Astrocyte of the spinal cord (primary cell): ENCODE data around the gene ATP8B1.
A peak's percentile ranks its signal among the peaks of the same experiment; 100 is the strongest.

Source experiments
- DNase-seq: peaks from one replicate; pipeline ENCODE4 v3.0.0; 2011; ENCODE audit warnings: low read depth, low spot score
- H3K4me3 ChIP-seq: 2 replicates; pipeline ENCODE4 v1.5.1; 2011; ENCODE audit warnings: low read depth, mild to moderate bottlenecking, low read length, moderate library complexity
- in situ Hi-C: cut with HindIII; loops from 2 replicates; pipeline ENCODE4 v1.10.0; 2017; ENCODE audit warnings: low sequenced_read_pairs
- TF ChIP-seq, protein P1 (sequence below): IDR thresholded peaks from 2 replicates; pipeline ENCODE4 v1.5.1; 2012; ENCODE audit warnings: low read depth, mild to moderate bottlenecking, low read length, inconsistent platforms

Gene ATP8B1

DNA sequence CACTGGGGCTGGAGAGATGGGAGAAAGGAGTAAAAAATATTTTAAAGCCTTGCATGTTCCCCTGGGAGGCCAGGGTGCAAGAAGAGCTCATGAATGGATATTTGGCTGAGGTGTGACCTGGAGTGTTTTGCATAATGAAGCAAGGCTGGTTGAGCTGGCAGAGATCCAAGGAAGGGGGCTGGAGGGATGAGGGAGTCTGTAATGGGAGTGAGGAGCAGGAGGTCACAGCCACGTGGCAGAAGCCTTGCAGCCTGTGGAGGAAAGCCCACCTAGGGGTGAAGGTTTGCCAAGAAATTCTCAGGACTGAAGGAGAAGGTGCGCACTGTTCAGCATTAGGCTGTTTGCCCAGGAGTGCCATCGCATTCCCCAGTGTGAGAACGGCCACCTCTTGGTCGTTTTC is 40.3 kb upstream of the ATP8B1 start:
- in situ Hi-C loops, result no loop called here
- no peak overlapping the region for H3K4me3 ChIP-seq
- TF ChIP-seq, protein P1, sequence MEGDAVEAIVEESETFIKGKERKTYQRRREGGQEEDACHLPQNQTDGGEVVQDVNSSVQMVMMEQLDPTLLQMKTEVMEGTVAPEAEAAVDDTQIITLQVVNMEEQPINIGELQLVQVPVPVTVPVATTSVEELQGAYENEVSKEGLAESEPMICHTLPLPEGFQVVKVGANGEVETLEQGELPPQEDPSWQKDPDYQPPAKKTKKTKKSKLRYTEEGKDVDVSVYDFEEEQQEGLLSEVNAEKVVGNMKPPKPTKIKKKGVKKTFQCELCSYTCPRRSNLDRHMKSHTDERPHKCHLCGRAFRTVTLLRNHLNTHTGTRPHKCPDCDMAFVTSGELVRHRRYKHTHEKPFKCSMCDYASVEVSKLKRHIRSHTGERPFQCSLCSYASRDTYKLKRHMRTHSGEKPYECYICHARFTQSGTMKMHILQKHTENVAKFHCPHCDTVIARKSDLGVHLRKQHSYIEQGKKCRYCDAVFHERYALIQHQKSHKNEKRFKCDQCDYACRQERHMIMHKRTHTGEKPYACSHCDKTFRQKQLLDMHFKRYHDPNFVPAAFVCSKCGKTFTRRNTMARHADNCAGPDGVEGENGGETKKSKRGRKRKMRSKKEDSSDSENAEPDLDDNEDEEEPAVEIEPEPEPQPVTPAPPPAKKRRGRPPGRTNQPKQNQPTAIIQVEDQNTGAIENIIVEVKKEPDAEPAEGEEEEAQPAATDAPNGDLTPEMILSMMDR, result no peak
- no peak for DNase-seq

DNA sequence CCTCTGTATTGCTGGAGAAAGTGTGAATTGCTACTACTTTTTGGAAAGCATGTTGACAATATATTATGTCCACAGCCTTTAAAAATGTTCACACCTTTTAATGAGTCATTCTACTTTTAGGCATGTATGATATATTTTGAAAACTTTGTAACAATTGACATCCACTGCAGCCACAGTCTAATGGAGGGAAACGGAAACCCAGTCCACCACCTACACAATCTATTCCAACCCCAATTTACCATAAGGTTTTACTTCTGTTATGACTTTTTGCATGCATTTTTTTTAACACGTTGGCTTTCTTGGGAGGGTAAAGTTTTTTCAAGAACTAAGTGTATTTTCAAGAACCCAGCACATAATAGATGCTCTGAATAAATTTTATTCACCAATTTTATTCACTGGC is 38.5 kb upstream of the ATP8B1 start:
- TF ChIP-seq, protein P1, result no peak
- in situ Hi-C loops, result no loop called here
- no peak for DNase-seq
- no peak overlapping the region for H3K4me3 ChIP-seq

DNA sequence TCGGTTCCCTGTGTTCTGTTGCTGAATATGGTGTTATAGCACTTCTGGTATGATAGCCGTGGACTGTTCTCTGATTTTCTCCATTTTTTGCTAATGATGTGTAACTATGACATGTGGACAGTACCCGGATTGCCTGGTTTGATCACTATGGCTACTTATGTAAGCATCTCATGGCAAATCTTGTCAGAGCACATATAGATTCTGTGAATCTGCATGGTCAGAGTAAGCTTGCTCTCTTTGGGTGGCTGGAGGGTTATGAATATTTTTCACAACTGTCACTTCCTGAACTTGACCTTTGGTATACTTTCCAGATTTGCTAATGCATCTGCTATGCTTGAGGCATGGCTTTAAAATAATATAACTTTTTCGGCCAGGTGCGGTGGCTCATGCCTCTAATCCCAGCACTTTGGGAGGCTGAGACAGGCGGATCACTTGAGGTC is 36.8 kb upstream of the ATP8B1 start:
- DNase-seq, result peak; percentile 71
- in situ Hi-C loops, result no loop called here
- TF ChIP-seq, protein P1, result no peak
- no peak overlapping the region for H3K4me3 ChIP-seq

DNA sequence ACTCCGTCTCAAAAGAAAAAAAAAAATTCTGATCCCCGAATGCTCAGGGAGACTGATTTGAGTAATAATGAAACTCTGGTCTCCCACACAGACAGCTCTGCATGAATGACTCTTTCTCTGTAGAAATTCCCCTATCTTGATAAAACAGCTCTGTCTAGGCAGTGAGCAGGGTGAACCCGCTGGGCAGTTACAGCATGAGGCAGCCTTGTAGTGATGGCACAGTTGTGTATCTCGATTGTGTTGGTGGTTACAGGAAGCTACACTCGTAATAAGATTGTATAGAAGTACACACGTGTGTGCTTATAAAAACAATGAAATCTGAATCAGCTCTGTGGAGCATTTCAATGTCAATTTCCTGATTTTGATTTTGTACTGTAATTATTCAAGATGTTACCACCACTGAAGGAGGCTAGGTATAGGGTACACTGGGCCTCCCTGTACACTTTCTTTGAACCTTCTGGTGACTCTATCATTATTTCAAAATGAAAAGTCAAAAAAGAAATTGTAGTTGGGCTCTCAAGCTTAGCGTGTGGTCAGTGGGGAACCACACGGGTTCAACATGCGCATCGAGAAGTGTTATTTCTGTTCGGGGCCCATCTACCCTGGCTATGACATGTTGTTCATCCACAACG is 34.9 kb upstream of the ATP8B1 start:
- DNase-seq, result peak; percentile 8
- H3K4me3 ChIP-seq, result no peak overlapping the region
- in situ Hi-C loops, result no loop called here
- TF ChIP-seq, protein P1, result no peak

DNA sequence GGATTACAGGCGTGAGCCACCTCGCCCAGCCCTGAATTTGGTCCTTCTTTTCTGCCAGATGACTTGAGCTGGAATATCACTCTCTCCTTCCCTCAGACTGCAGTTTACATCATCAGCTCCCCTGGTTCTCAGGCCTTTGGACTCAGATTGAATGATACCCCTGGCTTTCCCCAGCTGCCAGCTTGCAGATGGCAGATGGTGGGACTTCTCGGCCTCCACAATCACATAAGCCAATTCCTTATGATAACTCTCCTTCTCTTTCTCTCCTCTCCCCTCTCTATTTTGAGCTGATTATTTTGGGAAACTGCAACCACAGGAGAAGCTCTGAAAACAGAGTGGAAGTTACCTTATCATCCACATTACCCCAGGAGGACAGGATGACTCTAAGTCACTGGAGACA is 33.4 kb upstream of the ATP8B1 start:
- H3K4me3 ChIP-seq, result no peak overlapping the region
- DNase-seq, result no peak
- TF ChIP-seq, protein P1, result no peak
- in situ Hi-C loops, result no loop called here

DNA sequence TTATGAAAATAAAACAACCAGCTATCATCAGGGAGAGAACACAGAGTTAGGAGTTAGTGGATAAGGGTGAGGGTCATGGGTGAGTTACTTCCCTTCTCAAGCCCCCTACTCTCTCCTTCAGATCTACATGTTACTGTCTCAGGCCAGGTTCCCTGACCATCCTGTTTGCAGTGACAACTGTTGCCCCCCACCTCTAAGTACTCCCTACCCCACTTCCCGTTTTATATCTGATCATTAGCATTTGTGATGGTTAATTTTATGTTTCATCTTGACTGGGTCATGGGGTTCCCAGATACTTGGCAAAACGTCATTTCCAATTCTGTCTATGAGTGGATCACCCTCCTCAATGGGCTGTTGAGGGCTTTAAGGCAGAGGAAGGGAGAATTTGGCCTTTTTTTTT is 32.8 kb upstream of the ATP8B1 start:
- no peak overlapping the region for H3K4me3 ChIP-seq
- TF ChIP-seq, protein P1, result no peak
- no peak for DNase-seq
- in situ Hi-C loops, result no loop called here
